HG03432 (cell line): Measurements from ENCODE around the gene SLC39A13.

ENCODE experiments used
- ATAC-seq: cut with Tn5 transposase; IDR thresholded peaks from one replicate; pipeline ENCODE4 v1.9.1; 2021; ENCODE audit warnings: mild to moderate bottlenecking, moderate library complexity; ENCODE audit not compliant: unreplicated experiment

The SLC39A13 gene

GRCh38 chr11:47400768-47401279 lies 7.6 kb upstream of the SLC39A13 start:
- ATAC-seq: peak; percentile 78

DNA sequence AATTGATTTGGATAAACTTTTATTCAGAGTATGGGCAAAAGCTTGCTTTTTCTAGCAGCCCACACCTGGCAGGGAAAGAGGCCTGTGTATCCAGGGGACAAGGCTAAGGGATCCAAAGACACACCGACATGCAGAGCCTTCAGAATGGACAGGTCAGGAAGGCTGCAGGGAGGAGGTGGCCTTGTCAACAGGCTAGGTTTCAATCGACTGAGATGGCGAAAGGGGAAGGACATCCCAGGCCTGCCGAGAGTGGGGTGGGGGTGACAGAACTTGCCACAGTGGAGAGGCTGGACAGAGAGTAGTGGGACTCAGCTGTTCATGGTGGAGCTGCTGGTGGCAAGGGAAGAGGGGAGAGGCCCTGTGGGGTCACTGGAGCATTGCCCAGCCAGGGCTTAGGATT lies 5.3 kb upstream of the SLC39A13 start:
- ATAC-seq: no peak

DNA sequence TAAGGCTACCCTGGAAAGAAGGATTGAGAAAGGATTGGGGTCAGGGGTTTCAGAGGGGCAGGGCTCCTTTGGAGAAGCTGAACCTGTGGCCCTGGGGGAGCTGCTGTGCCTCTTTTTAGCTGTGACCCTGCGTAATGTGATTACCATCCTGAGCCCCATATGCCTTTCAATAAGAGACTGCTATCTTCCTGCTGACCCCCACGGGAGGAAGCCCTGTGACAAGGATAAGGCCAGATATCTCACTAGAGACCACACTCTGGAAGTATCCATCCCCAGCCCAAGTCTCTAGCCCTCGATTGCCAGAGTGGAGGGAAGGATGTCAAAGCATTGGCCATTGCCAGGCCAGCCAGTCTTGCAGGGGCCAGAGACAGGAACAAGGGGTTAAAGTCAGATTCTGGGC lies 4.8 kb upstream of the SLC39A13 start:
- ATAC-seq: no peak

GRCh38 chr11:47406896-47407745 lies 1.3 kb upstream of the SLC39A13 start:
- no peak for ATAC-seq

DNA sequence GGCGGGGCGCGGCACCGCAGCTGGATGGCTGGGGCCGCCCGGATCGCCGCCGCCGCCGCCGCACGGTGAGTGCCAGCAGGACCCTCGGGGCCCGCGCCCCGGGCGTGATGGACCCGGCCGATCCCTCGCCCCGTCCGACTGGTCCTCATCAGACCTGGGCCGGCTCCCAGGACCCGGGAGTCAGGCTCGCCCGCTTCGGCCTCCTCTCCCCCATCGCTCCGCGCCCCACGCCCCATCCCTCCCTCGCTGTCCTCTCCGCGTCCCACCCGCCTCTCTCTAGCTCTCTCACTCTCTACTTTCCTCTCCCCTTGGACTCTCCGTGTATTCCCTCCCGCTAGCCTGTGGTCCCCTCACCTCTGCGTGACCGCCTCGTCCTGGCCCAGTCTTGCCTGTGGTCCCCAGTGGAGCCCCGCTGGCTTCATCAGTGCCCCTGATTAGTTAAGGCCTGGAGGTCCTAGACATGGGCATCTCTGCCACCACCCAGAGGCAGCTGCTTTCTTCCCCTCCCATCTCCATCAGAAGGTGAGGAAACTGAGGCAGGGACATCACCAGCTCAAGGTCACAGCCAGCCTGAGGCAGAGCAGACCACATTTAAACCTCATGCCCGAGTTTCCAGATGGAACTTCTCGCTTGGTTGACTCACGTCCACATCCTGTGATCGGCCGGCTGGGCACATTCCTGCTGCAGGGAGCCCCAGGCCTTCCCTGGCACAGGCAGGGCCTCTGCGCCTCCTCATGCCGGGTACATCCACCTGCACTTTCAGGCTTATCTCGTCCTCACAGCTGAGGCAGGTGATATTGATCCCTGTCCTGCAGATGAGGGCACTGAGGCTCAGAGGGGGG lies 429 bp downstream of the SLC39A13 start:
- no peak for ATAC-seq

GRCh38 chr11:47409440-47410369 lies 1.3 kb downstream of the SLC39A13 start:
- ATAC-seq: no peak

GRCh38 chr11:47410370-47411264 lies 2.2 kb downstream of the SLC39A13 start:
- no peak for ATAC-seq

DNA sequence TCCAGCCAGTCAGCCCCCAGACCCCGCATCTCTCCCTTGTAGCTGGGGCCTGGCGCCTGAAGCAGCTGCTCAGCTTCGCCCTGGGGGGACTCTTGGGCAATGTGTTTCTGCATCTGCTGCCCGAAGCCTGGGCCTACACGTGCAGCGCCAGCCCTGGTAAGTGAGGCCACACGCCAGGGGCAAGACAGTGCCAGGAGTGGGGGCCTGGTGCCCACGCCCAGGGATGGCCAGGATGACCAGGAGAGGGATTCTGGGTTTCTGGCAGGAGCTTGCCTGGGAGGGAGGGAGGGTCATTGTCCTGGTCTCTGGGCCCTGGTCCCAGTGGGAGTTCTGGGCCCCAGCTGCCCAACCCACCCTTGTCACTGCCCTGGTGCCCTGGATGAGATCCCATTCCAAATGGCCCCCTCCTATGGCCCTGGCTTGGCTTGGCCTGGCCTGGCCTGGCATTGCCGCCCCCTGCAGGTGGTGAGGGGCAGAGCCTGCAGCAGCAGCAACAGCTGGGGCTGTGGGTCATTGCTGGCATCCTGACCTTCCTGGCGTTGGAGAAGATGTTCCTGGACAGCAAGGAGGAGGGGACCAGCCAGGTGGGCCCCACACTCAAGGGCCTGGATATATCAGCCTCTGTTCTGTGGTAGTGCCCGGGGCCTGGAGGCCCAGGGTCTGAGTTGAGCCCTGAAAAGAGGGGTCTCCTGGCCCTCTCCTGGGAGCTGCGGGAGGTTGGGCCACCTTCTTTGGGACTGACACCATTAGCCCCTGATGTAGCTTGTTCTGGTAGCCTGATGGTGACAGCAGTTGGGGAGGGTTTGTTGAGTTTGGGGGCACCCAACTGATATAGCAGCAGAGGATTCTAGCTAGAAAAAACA lies 3.7 kb downstream of the SLC39A13 start:
- ATAC-seq: no peak

DNA sequence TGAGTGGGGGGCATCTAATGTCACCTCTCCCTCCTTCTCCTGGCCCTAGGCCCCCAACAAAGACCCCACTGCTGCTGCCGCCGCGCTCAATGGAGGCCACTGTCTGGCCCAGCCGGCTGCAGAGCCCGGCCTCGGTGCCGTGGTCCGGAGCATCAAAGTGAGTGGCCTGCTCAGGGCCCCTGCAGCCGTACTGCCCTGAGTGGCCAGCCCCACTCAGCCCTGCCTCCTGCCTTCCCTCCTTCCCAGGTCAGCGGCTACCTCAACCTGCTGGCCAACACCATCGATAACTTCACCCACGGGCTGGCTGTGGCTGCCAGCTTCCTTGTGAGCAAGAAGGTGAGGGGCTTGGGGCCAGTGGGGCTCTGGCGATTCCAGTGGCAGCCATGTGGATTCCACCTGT lies 5.0 kb downstream of the SLC39A13 start:
- ATAC-seq: no peak

GRCh38 chr11:47413908-47414684 lies 5.7 kb downstream of the SLC39A13 start:
- ATAC-seq: no peak

- no peak for ATAC-seq
These were observed 6.3 kb downstream of the SLC39A13 start for GRCh38 chr11:47414685-47415070.

DNA sequence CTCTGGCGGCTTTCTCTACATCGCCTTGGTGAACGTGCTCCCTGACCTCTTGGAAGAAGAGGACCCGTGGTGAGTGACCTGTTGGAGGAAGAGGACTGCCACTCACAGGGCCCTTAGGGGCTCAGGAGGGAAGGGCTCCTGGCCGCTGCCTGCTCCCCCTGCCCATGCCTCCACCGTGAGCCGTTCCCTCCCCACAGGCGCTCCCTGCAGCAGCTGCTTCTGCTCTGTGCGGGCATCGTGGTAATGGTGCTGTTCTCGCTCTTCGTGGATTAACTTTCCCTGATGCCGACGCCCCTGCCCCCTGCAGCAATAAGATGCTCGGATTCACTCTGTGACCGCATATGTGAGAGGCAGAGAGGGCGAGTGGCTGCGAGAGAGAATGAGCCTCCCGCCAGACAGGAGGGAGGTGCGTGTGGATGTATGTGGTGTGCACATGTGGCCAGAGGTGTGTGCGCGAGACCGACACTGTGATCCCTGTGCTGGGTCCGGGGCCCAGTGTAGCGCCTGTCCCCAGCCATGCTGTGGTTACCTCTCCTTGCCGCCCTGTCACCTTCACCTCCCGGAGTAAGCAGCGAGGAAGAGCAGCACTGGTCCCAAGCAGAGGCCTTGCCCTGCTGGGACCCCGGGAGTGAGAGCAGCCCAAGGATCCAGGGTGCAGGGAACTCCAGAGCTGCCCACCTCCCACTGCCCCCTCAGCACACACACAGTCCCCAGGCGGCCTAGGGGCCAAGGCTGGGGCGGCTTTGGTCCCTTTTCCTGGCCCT lies 6.9 kb downstream of the SLC39A13 start:
- no peak for ATAC-seq

DNA sequence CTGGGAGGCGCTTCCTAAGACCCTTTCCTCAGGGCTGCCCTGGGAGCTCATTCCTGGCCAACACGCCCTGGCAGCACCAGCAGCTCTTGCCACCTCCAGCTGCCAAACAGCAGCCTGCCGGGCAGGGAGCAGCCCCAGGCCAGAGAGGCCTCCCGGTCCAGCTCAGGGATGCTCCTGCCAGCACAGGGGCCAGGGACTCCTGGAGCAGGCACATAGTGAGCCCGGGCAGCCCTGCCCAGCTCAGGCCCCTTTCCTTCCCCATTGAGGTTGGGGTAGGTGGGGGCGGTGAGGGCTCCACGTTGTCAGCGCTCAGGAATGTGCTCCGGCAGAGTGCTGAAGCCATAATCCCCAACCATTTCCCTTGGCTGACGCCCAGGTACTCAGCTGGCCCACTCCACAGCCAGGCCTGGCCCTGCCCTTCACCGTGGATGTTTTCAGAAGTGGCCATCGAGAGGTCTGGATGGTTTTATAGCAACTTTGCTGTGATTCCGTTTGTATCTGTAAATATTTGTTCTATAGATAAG lies 7.6 kb downstream of the SLC39A13 start:
- ATAC-seq: no peak

DNA sequence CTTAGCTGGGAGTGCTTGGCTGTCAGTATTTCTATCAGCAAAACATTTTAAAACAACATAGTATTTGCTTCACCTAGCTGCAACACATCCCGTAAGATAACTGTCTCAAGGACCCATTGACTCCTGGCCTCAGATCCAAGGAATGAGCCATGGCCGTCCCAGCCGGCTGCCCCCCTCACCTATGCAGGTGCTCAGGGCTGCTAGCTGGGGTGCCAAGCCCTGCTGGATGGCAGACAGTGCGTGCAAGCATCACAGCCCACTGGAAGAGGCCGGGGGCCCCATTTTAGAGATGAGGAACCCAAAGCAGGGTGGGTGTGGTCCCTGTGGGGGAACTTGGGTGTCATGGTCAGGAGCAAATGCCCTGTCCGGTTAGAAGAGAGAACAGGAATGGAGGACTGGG lies 9.3 kb downstream of the SLC39A13 start:
- no peak for ATAC-seq

GRCh38 chr11:47418454-47419259 lies 10.3 kb downstream of the SLC39A13 start:
- ATAC-seq: no peak

- no peak for ATAC-seq
These were observed 17.2 kb downstream of the SLC39A13 start for GRCh38 chr11:47425611-47426010.
